Stimulated activated CD4-positive, alpha-beta T cell treated with anti-CD3 and anti-CD28 coated beads, Interleukin-1b, Interleukin-23, amount 100 ng/mL, for 1 hour (primary cell): Measurements from ENCODE around the gene ASXL3.

Source experiments
- DNase-seq, 2 donors: peaks; one replicate each; pipeline ENCODE4 v3.0.0-alpha.2; 2020; ENCODE audit warnings: low read depth in 2 of 2

ASXL3 gene

DNA sequence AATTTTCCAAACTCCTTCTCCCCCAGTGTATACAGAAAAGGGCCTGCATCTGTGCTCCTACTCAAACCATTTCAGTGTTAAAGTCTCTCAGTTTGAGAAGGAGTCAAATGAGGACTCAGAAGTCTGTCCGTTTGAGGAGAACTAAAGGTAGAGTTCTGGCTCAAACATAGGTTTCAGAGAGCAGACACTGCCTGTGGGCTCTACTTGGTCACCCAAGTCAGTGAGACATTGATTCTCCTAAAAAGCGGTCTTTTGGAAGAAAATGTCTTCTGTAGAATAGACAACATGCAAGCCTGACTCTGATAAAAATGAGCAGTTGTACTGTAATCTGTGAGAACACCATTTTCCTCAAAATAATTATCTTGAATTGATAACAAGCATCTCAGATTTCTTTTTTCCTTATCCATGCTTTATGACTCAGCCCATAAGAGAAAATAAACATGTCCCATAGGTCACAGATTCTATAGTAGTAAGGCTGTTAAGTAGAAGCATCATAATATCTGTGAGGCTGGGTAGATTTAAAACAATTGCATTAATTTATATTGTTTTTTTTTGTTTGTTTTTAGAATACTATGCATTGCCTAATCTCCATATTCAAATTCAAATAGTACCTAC, 82.8 kb downstream of the ASXL3 start:
- no peak for DNase-seq

DNA sequence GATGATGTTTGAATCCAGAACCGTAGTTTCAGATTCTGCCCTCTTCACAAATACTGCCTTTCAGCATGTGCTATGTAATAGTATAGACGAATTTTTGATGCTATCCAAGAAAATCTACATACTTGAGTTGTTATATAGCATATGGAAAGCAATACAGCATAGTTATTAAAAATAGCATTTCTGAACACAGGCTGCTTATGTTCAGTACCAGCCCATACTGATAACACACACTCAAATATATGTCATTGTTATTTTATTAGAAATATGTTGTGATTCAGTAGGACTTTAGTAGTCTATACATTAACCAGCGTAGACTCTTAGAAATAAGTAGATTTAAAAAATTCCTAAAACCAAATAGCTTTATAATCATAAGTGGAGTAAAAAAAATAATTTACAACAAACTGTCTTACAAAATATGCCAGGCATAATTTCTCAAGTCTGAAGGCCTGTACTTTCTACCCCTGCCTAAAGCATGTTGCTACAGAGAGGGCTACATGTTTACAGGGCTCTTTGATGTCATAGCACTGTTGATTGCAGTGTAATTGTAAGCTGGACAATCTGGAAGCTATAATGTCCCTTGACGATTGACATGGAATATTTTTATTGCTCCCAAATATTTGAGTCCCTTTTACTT, 86.3 kb downstream of the ASXL3 start:
- no peak for DNase-seq

DNA sequence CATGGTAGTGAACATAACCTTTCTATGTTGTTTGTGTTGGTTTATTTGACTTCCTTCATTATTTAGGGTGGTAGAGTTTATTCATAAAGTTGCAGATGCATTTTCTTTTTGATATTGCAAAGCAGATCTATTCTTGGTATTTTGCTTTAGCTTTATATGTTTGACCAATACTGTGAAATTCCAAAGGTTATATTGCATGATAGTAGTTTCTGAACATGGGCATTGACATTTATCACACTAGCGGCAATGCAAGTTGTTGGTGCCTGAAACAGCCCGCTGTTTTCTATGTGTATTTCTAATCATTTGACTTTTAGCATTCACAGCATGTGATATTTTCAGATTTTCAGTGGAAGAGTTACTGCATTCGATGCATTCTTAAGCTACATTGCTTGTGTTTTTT, 87.2 kb downstream of the ASXL3 start:
- no peak for DNase-seq

DNA sequence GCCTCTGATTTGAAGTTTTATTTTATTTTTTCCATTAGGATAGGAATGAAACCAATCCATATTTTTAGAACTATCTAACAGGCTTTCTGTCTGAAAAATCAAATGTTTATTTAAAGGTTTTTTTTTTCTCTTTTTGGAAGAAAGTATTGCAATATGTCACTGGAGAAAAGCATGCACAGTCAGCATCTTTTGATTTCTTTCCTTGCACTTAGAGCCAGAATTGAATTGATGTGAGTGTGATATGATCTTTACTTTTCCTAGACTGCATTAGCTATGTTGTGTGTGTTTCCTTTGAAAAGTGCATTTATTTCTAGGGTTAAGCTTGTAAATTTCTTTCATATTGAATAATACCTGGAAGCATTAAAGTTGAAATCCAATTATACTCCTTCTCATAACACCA, 87.6 kb downstream of the ASXL3 start:
- DNase-seq: no peak

DNA sequence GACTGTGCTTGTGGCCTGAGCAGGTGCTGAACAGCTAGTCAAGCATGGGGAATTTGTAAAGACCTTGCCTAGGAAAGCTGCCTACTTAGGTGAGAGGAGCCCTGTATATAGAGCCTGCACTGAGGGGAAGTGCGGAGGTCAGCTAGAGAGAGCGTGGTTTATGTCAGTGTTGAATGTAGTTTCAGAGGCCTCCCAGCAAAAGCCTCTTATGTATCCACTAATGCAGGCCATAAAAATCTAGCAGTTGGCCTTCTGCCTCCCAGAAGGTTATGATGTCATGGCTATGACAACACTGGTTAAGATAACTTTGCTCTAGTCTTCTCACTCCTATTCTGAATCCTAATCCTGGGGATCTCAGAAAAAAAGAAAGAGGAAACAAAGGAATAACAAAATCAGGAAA, 88.9 kb downstream of the ASXL3 start:
- DNase-seq: no peak

DNA sequence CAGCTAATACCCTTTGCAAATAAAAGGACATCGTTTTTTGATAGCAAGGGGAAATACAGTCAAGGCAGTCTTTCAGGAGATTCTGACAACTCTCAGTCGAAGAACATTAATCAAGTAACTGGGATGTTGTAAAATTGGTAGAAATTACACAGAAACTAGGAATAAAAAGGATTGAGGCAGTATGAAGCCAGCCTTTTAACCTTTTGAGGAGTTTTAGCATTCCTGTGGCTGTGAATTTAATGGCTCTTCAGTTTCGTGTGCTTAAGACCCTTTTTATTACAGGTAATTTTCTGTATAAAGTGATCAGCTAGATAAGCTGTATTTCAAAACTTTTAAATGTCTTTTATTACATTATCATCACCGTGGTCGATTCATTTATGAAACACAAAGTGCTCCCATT, 91.6 kb downstream of the ASXL3 start:
- no peak for DNase-seq

DNA sequence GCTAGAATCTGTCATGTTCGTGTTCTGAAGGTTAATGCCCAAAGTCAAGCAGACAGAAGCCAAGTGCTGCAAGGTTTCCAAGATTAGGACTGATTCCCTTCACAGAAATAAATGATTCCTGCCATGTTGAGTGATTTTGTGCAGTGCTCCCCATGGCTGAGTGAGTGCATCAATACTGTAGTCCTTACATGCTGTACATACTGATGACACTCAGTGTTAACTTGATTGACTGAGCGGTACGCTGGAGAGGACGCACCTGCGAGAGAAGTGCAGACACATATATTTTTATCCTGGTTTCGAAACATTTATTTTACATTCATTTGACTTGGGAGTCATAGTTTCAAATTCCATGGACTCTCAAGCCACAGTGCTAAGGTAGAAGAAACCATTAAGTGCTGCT, 92.0 kb downstream of the ASXL3 start:
- no peak for DNase-seq

DNA sequence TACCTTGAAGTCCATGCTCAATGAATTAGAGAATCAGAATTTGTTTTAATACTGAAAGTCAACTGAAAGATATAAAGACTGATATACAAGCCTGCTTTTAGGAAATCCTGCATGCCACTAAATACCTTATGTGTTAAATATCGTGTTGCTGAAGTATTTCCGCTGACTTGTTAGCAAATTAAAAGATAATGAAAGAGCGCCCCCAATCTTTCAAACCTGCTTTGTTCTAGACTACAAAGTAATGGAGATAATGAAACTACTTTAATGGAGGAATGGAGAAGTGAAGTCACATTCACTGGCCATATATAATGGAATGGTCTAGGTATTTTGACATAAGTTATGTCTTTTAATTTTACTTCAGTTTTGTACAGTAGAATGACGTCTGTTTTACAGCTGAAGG, 95.7 kb downstream of the ASXL3 start:
- DNase-seq: no peak

DNA sequence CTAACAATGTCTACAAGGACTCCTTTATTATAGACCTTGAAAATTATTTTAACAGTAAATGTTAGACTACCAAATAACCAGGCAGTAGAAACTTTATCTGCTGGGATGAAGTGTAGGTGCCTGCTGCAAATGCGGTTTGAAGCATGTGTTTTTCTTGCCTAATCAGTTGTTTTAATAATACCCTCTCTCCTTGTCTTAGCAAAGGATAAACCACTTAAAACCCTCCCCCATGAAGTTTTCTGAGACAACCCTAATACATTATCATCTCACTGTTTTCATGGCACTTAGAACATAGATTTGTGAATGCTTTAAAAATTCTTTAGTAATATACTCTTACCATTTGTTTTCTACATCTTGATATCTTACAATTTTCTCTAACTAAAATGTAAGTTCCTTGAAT, 98.6 kb downstream of the ASXL3 start:
- DNase-seq: no peak

DNA sequence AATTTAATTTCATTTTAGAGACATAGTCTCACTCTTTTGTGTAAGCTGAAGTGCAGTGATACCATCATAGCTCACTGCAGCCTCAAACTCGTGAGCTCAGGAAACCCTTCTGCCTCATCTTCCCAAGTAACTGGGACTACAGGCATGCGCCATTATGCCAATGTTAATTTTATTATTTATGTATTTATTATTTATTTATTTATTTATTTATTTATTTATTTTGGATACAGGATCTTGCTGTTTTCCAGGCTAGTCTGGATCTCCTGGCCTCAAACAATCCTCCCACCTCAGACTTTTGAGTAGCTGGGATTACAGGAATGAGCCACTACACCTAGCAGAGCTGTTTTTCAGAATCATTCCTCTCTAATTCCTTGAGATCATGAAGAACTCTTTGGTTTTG, 99.9 kb downstream of the ASXL3 start:
- DNase-seq: no peak

DNA sequence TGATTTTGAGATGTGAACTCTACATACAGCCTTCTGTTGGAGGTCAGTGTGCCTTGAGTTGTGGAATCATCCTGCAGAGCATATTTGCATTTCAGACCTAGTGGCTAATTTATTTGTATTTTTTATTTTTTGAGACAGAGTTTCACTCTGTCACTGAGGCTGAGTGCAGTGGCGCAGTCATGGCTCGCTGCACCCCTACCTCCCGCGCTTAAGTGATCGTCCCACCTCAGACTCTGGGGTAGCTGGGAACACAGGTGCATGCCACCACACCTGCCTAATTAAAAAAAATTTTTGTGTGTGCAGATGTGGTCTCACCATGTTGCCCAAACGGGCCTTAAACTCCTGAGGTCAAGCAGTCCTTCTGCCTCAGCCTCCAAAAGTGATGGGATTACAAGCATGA, 104.4 kb downstream of the ASXL3 start:
- no peak for DNase-seq

DNA sequence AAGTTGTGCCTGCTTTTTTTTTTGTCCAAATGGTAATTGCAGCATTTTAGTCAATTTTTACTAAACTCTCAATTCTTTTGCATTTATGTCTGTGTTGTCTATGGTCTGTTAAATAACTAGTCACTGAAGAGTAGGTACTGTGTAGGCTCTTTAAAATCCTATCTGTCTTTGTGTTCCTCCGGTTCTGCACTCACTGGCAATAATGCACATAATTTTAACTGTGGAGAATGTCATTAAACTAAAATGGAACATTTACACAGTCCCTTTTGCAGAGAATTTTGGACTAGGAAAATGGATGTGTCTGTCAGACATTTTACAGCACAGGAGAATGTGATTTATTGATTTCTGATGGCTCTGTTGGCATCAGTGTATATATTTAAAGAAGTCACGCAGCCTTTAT, 116.6 kb downstream of the ASXL3 start:
- no peak for DNase-seq

DNA sequence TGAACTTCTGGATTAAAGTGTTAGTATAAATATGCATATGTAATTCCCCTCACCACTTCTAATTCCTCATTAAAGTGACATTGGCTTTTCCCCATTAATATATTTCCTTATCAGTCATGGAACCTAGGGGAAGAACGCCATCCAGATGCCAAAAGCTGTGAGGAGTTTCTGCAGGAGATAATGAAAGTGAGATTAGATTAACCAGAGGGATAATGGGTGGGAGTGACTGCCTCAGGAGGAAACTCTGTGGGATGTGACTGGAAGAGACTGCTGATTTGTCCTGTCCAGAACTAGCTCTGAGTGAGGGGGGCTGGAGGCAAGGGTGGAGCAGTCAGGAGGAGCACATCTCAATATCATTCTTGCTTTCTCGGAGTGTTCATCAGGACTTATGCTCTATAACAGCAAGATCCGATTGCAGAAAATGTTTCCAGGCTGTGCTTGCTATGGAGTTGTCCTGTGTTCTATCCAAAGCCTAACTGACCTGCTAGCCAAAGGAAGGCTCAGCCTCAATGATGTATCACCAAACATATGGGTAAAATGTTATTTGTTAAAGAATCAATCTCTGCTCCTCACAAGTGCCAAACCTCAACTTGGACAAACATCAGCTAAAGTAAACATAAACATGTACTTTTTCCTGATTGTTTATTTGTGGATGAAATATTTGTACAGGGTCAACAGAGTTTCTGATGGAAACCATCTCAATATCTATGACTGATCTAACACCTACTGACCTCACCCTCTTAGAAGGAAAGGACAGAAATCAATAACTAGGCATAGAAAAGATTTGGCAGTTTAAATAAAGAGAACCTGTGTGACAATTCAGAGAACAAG, 118.5 kb downstream of the ASXL3 start:
- no peak for DNase-seq

DNA sequence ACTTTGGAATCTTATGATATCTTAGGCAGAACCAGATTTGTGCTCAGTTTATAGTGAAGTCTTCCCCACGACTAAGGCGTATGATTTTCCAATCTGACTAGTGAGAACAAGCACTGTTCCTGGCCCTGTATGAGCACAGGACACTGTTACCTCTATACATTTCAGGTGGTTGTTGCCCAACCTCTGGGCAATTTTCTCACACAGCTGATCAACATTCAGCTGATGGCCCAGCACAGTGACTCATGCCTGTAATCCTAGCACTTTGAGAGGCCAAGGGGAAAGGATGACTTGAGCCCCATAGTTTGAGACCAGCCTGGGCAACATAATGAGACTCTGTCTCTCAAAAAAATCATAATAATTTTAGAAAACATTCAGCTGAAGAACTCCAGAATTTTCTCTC, 119.5 kb downstream of the ASXL3 start:
- no peak for DNase-seq

DNA sequence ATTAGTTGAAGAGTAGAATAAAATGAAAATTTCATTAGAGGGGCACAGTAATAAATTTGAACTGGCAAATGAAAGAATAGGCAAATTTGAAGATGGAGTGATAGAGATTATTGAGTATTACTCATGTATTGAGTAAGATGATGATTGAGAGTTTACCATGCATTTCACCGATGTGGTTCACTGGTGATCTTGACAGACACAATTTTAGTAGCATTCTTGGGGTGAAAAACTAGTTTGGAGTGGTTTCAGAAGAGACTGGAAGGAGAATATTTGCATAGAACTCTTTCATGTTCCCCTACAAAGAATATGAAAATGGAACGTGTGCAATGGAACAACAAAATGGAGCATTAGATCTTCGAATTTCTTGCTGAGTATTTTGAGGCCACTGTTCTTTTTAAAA, 121.4 kb downstream of the ASXL3 start:
- DNase-seq: no peak

DNA sequence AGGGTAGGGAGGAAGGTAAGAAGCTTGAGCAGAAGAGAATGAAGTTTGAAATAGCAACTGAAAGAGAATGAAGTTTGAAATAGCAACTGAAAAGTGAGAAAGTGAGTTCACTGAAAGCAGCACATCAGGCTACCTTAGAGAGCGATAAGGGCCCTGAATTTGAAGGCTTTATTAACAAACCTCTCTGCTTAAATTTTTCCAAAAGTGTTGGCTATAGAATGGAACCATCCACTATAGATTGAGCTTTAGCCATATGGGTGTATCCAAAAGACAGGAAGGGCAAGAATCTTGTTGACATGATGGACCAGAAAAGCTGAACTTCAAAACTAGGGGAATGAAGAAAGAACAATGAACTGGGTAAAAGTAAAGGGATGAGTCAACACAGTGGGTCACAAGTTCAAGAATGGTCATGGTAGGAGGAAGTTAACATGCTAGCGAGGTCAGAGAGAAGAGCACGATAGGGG, 122.5 kb downstream of the ASXL3 start:
- DNase-seq: no peak

DNA sequence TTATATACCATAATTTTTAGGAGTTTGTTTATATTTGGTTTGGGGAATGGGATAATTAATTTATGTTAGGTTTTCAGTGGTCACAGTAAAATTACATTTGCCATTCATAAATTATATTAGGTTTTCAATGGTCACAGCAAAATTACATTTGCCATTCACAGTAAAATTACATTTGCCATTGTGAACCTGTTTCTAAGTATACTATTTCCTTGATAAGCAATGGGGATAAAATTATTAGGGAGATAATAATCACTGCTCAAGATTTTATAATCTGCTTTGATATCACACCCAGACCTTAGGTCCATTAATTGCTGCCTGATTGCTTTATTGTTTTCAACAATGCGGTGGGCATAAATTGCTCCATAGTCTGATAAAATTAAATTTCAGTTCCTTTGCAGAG, 124.6 kb downstream of the ASXL3 start:
- no peak for DNase-seq

DNA sequence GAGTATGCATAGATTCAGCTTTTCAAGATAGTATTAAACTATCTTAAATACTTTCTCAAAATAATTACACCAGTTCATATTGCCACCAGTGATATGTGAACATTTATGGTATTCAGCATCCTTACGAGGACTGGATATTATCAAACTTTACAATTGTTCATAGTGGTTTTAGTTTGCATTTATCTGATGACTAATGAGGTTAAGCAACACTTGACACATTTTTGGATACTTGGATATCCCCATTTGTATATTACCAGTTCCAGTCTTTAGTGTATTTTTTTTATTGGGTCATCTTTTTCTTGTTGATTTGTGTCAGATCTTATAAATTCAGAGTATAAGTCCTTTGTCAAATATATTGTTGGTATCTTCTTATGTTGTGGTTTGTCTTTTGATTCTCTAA, 128.4 kb downstream of the ASXL3 start:
- no peak for DNase-seq

DNA sequence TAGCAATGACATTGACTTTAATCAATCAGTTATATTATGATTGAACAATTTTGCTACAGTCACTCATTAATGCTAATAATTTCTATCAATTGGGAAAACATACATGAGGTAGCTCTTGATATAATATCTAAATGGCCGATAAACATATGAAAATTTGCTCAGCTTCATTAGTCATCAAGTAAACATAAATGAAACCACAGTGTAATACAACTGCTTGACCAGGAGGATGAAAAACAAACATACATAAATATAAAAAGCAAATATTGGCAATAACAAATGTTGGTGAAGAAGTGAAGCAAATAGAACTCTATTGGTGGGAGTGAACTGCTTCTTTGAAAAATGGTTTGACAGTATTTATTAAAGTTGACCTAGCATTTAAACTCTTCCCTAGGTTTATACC, 130.9 kb downstream of the ASXL3 start:
- DNase-seq: no peak

DNA sequence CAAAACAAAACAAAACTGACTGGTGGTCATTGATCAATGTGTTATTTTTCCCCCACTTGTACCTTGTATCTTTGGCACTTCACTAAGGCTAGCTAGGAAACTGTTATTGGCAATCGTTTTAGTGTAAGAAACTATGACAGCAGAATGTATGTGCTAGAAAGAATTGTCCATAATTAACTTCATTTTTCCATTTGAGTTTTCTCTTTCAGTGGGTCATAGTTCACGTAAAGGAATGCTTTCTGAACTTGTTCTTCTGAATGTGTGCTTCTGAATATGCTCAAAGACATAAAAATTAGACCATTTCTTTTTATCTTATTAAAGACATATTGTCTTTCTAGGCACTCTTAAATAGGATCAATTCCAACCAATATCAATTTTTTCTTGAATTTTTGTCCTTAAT, 132.2 kb downstream of the ASXL3 start:
- no peak for DNase-seq

DNA sequence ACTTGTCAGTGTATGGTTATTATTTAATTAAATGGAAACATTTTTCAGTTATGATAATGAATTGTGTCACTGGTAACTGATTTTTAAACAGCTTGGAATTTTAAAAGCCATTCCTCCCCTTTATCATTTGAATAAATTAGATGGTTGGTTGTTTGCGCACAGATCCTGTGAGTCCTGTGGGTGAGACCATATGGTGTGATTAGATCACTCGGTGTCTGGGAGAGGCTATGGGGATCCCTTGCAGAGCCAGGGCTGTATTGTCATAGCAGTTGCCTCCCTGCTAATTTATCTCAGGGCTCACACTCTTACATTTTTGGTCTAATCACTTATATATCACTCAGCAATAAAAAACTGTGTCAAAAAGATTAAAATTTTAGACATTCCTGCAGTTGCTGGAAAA, 133.5 kb downstream of the ASXL3 start:
- no peak for DNase-seq

DNA sequence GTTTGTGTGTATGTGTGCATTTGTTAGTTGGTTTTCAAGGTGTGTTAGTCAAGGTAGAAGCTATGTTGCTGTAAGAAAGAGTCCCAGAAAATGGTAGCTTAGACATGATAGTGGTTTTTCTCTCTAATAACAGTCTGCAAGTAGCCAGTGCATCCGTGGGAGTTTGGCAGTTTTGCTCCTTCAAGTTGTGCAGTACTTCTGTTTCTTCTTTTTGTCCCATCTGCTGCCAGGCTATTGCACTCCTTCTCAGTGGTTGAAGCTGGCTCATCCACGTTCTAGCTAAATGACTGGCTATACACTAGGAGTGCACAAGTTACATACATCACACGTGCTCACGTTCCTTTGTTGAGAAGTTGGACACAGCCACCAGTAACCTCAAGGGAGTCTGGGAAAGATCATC, 134.7 kb downstream of the ASXL3 start:
- no peak for DNase-seq

DNA sequence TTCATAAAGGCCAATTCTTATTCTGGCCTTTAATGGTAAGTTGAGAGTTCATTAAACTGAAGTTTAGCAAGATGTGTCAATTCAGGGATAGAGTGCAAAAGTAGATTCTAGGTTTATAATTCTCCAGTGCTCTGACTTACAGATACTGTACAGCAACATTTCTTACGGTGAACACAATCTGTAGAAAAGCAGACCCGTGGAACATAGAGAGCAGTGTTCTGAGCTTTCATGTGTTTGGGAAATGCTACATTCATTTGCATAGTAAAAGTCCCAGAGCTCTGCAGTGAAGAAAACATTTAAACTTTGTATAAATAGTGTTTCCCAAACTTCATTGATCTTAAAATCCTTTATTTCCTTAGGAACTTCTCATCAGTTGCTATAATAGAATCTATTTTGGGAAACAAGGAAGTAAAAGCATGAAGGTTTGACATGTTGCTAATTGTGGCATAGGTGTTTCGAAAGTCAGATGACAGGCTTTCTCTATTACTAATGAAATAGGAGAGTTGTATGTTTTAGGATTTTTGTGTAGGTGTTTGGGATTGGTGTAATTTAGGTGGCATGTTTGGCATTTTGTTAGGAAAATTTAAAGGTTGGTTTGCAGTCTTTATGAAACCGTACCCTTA, 138.2 kb downstream of the ASXL3 start:
- no peak for DNase-seq
